Esophagus muscularis mucosa (tissue), 4 donors: Measurements from ENCODE around the gene RNF220. TPM values are rescaled to one million over a fixed set of nuclear protein-coding genes. Genes with fewer than 3 reads are reported as not detected.

Experiments used
- DNase-seq: peaks from one replicate; pipeline ENCODE4 v3.0.0-alpha.2; 2017; ENCODE audit errors: extremely low spot score
- H3K27ac ChIP-seq, 4 donors: fragments of 200-600 bp; sonication (generic); replicated peaks in 1 of 4; 1 replicate in 3 of 4; 2 replicates in 1 of 4; pipeline ENCODE4 v1.5.1; 2016 to 2019; ENCODE audit warnings: mild to moderate bottlenecking in 1 of 4
- H3K27me3 ChIP-seq, 4 donors: fragments of 200-600 bp; sonication (generic); one replicate each; pipeline versions ENCODE4 v1.5.1 to v1.6.0; 2016 to 2019
- H3K36me3 ChIP-seq, 4 donors: fragments of 200-600 bp; sonication (generic); one replicate each; pipeline ENCODE4 v1.5.1; 2016 to 2019
- H3K4me1 ChIP-seq, 4 donors: fragments of 200-600 bp; sonication (generic); one replicate each; pipeline ENCODE4 v1.5.1; 2016 to 2019
- H3K4me3 ChIP-seq, 4 donors: fragments of 200-600 bp; sonication (generic); 1 replicate in 2 of 4; 2 replicates in 2 of 4; pipeline ENCODE4 v1.5.1; 2016 to 2019; ENCODE audit warnings: mild to moderate bottlenecking in 4 of 4, moderate library complexity in 1 of 4
- H3K9me3 ChIP-seq, 4 donors: fragments of 200-600 bp; sonication (generic); 1 replicate in 3 of 4; 2 replicates in 1 of 4; pipeline ENCODE4 v1.5.1; 2016 to 2019
- CTCF ChIP-seq, 3 experiments: fragments of 200-600 bp in 2 of 3; fragments of 450-650 bp in 1 of 3; sonication (generic) in 2 of 3; IDR thresholded peaks; one replicate each; pipeline ENCODE4 v1.5.1; 2017 to 2019; ENCODE audit warnings: antibody characterized with exemption in 3 of 3, mild to moderate bottlenecking in 2 of 3, moderate library complexity in 1 of 3
- EP300 ChIP-seq: sonication (generic); formaldehyde crosslinking; IDR thresholded peaks from one replicate; pipeline ENCODE4 v1.6.1; 2017; ENCODE audit warnings: antibody characterized with exemption
- POLR2A ChIP-seq: fragments of 450-650 bp; IDR thresholded peaks from one replicate; pipeline ENCODE4 v1.6.1; 2017; ENCODE audit warnings: antibody characterized with exemption, moderate library complexity, mild to moderate bottlenecking, low read depth
- POLR2AphosphoS5 ChIP-seq, 2 donors: sonication (generic); formaldehyde crosslinking; IDR thresholded peaks; one replicate each; pipeline ENCODE4 v1.6.1; 2017; ENCODE audit warnings: antibody characterized with exemption in 2 of 2
- WGBS: methylation state at CpG from one replicate; pipeline ENCODE4 v1.1.5; 2018; 5-methylcytosine and 5-hydroxymethylcytosine counted together
- intact Hi-C: fragments of 100-400 bp; cut with DNase I; formaldehyde crosslinking; loops from one replicate; pipeline ENCODE4 v1.15.1; 2023
- small RNA-seq, 3 donors: library from RNA; depleted of rRNA; stranded (forward); fragments of <200 nt; gene quantifications; one replicate each; pipeline ENCODE3, GENCODE V24; 2016
- total RNA-seq, 4 donors: library from RNA; depleted of rRNA; stranded (reverse); fragments of >200 nt; gene quantifications; one replicate each; pipeline versions ENCODE4 v1.1.0 to v1.2.1, GENCODE V29; 2016

RNF220 gene
- total RNA-seq, 4 donors from 2014 or later: 112 to 157 (median 126) TPM

GRCh38 chr1:44701141-44701573, 296.1 kb downstream of the RNF220 start:
- TF ChIP-seq POLR2AphosphoS5 (IDR thresholded peaks at IDR 0.05) (no peak), POLR2A (no peak), CTCF (IDR thresholded peaks at IDR 0.05) (no peak), EP300 (no peak)
- intact Hi-C loops: no loop called here
- Histone ChIP-seq H3K4me1 (no peaks in the 10 kb centered on the region), H3K9me3 (no peaks in the 10 kb centered on the region), H3K27ac (no peak overlapping the region), H3K4me3 (no peak overlapping the region), H3K27me3 (no peaks in the 10 kb centered on the region), H3K36me3 (no peaks in the 10 kb centered on the region)
- WGBS: 69% methylated on average over 7 of the region's 7 CpGs
- DNase-seq: no peak

Small RNAs within 50 kb of the gene (small RNA-seq; reads per million reads assigned to genes)
- 0 reads per million in 3 donors for gene MIR5584
- 0 reads per million in 3 donors for gene RNU6-369P

Other genes with a start within 250 kb of the RNF220 start
- 10 to 100 TPM; 24.0 to 34.6 (median 30.4) TPM for gene DMAP1, start 191.8 kb upstream of the RNF220 start, total RNA-seq
- gene ERI3, start 50.0 kb upstream of the RNF220 start, total RNA-seq: 10 to 100 TPM; 40.4 to 56.6 (median 47.0) TPM